ENCODE data around the gene WDR43. TPM values are rescaled to one million over a fixed set of nuclear protein-coding genes. Genes with fewer than 3 reads are reported as not detected.

Gene WDR43
- total and polyA plus RNA-seq, 3 donors from 2014 or later, result 52.0 to 58.2 (median 52.7) TPM

GRCh38 chr2:28962505-28962904 is 68.0 kb downstream of the WDR43 start:
- H3K4me3 ChIP-seq, result no peak overlapping the region
- no peak overlapping the region for H3K27ac ChIP-seq
- TF ChIP-seq CTCF (IDR thresholded peaks at IDR 0.05) (no peak), POLR2A (IDR thresholded peaks at IDR 0.05) (no peak)
- H3K4me1 ChIP-seq, result no peaks in the 10 kb centered on the region
- no peak for DNase-seq
- 96 to 100% methylated on average over 1 of the region's 1 CpG for WGBS, 2 donors
- intact Hi-C loops (cut with DNase I; ENCODE audit: low total_unique reads), result loop anchor here (10.0 kb wide), 1 partner anchor 222 kb away; no protein-coding TSS in a partner anchor
- H3K36me3 ChIP-seq (ENCODE audit: low read depth, missing control alignments), result no peaks in the 10 kb centered on the region
- no peaks in the 10 kb centered on the region for H3K27me3 ChIP-seq
- no peaks in the 10 kb centered on the region for H3K9me3 ChIP-seq

DNA sequence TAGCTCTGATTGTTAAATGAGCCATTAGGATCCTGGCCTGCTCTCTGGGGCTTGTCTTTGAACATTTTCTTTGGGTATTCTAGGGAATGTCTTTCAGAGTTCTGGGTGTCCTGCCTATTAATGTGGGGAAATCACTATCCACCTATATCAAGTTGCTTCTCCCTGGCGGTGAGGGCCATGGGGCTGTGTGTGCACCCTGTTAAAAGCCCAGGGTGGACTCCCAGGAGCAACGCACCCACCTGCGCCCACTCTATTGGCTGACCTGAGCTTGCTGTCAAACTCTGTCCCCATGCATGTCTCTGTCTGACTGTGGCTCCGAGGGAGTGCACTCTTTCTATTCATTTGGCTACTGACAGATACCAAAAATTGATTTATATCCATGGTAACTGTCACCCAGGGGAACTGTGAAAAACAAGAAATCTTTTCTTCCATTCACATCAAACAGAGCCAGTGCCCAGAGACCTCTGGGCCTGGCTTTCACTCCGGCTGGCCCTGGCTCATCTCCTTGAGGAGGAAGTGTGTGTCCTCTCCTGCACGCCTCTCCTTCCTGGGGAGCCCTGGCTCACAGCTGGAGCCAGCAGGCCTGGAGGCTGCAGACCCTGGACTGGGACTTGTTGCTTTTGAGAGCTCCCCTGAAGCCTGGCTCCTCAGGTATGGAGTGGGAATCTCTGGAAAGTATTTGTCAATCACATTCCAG is 76.1 kb downstream of the WDR43 start:
- Histone ChIP-seq H3K27me3 (no peaks in the 10 kb centered on the region), H3K4me3 (no peak overlapping the region), H3K27ac (no peak overlapping the region), H3K36me3 (ENCODE audit: low read depth, missing control alignments) (no peaks in the 10 kb centered on the region), H3K4me1 (peaks cover 17% of the 10 kb centered on the region), H3K9me3 (no peaks in the 10 kb centered on the region)
- intact Hi-C loops (cut with DNase I; ENCODE audit: low total_unique reads), result no loop called here
- TF ChIP-seq POLR2A (IDR thresholded peaks at IDR 0.05), result no peak
- no peak for TF ChIP-seq CTCF (IDR thresholded peaks at IDR 0.05)
- 81 to 87% methylated on average over 6 of the region's 6 CpGs for WGBS, 2 donors
- no peak for DNase-seq

DNA sequence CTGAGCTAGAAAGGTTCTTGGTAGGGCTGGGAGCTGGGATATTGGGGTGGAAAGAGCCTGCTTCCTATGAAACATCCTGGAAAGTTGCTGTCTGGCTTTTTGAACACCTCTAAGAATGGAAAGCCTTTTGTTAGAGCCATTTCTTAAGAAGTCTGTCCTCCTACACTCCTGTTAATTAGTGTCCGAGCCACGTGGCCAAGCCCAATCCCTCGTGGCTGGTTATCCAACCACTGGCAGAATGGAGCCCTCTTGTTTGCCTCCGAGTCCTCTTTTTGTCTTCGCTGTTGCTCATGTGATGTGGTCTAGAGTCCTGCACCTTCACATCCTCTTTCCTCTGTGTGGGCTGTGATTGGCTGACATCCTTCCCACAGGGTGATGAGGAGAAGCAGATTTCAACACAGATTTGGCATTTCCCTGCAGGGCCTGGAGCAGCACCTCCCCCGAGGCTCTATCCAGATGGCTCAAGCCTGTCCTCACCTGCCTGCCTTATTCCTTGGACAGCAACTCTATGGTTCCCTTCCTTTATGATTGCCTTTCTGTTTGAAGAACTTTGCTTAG is 78.4 kb downstream of the WDR43 start:
- no peak for TF ChIP-seq POLR2A (IDR thresholded peaks at IDR 0.05)
- no peak for TF ChIP-seq CTCF (IDR thresholded peaks at IDR 0.05)
- Histone ChIP-seq H3K27me3 (no peaks in the 10 kb centered on the region), H3K9me3 (no peaks in the 10 kb centered on the region), H3K4me1 (peaks cover 17% of the 10 kb centered on the region), H3K27ac (no peak overlapping the region), H3K36me3 (ENCODE audit: low read depth, missing control alignments) (no peaks in the 10 kb centered on the region), H3K4me3 (no peak overlapping the region)
- WGBS, 2 donors, result 88 to 91% methylated on average over 6 of the region's 6 CpGs
- intact Hi-C loops (cut with DNase I; ENCODE audit: low total_unique reads), result no loop called here
- no peak for DNase-seq

GRCh38 chr2:28974252-28974651 is 79.8 kb downstream of the WDR43 start:
- intact Hi-C loops (cut with DNase I; ENCODE audit: low total_unique reads), result no loop called here
- no peak for DNase-seq
- no peak overlapping the region for H3K27ac ChIP-seq
- H3K27me3 ChIP-seq, result no peaks in the 10 kb centered on the region
- TF ChIP-seq POLR2A (IDR thresholded peaks at IDR 0.05), result no peak
- no peak for TF ChIP-seq CTCF (IDR thresholded peaks at IDR 0.05)
- H3K4me3 ChIP-seq, result no peak overlapping the region
- no peaks in the 10 kb centered on the region for H3K36me3 ChIP-seq (ENCODE audit: low read depth, missing control alignments)
- H3K4me1 ChIP-seq, result peaks cover 9% of the 10 kb centered on the region
- H3K9me3 ChIP-seq, result no peaks in the 10 kb centered on the region
- WGBS, 2 donors, result 90 to 95% methylated on average over 4 of the region's 4 CpGs

DNA sequence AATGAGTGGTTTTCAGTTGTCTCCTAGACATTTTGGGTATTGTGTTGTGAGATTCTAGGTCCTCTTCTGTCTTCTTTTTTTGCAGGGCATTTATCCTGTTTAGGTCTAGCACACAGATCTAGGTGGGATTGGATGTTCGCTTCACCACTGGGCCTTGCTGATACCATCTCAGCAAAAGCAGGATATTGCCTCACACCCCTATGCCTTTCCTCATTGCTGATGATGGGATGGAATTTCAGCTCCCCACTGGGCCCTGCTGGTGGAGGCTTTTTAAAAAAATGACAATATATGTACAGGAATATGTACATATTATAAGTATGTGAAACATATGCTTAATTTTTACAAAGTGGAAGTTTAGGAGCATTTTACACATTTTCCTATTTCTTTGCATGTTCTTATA is 81.2 kb downstream of the WDR43 start:
- peaks cover 6% of the 10 kb centered on the region for H3K4me1 ChIP-seq
- H3K36me3 ChIP-seq (ENCODE audit: low read depth, missing control alignments), result no peaks in the 10 kb centered on the region
- intact Hi-C loops (cut with DNase I; ENCODE audit: low total_unique reads), result no loop called here
- H3K27me3 ChIP-seq, result no peaks in the 10 kb centered on the region
- 93 to 100% methylated on average over 1 of the region's 1 CpG for WGBS, 2 donors
- H3K27ac ChIP-seq, result no peak overlapping the region
- TF ChIP-seq POLR2A (IDR thresholded peaks at IDR 0.05) (no peak), CTCF (IDR thresholded peaks at IDR 0.05) (no peak)
- no peak overlapping the region for H3K4me3 ChIP-seq
- DNase-seq, result no peak
- no peaks in the 10 kb centered on the region for H3K9me3 ChIP-seq
